ENCODE data around the gene NSD2.

Gene NSD2

DNA sequence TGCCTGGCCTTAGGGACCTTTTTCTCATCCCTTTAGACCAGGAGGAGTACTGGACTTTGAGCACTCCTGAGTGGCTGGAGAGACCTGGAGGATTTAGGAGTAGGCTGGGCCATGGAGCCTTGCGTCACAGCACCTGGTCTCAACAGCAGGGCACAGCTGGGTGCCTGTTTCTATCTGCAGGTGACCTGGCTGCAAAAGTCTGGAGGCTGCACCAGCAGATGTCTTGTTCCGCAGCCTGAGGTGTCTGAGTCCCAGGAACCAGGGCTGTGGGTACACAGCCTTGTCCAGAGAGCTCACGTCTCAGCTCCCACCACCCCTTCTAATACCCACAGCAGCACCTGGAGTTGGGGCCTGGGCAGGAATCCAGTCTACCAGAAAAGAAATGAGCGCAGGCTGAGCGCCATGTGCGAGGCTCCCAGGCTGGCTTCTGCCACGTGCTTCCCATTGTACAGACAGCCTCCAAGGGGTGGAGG lies 5.0 kb upstream of the NSD2 start:
- DNase-seq: peak; percentile 93

DNA sequence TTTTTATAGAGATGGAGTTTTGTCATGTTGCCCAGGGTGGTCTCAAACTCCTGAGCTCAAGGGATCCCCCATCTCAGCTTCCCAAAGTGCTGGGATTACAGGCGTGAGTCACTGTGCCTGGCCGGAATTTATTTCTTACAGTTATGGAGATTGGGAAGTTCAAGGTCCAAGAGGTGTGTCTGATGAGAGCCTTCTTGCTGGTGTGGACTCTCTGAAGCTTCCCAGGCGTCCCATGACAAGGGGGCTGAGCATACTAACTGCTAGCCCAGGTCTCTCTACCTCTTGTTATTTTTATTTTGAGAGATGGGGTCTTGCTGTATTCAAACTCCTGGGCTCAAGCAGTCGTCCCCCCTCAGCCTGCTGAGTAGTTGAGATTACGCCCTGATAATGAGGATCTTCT lies 2.9 kb upstream of the NSD2 start:
- no peak for DNase-seq

DNA sequence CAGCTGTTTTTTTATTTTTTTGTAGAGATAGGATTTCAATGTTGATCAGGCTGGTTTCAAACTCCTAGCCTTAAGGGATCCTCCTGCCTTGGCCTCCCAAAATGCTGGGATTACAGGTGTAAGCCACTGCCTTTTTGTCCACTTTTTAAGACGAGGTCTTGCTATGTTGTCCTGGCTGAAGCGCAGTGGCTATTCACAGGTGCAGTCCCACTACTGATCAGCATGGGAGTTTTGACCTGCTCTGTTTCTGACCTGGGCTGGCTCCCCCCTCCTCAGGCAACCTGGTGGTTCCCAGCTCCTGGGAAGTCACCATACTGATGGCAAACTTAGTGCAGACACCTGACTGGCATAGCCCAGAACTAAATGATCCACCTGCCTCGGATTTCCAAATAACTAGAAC lies 2.3 kb upstream of the NSD2 start:
- DNase-seq: no peak

DNA sequence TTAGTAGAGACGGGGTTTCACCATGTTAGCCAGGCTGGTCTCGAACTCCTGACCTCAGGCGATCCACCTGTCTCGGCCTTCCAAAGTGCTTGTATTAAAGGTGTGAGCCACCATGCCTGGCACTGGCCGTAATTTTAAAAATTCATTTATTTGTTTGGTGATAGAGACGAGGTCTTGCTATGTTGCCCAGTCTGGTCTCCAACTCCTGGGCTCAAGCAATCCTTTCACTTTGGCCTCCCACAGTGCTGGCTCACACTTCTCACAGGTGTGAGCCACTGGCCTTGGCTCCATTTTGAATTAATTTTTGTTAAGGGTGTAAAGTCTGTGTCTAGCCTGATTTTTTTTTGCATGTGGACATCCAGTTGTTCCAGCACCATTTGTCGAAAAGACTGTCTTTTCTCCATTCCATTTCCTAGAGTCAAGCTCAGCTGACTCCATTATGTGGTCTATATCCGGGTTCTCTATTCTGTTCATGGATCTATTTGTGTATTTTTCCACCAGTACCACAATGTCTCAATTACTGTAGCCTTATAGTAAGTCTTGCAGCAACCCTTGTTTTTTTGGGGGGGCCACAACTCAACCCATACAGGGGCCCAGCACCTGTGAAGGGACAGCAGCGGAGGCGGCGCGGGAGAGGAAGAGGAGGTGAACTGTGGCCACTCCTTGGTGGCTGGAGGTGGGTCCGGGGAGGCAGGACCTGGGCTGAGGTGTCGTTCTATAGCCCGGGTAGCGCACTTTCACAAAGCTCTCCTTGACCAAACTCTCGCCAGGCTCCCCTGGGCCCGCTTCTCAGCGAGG lies 1.5 kb upstream of the NSD2 start:
- no peak for DNase-seq

DNA sequence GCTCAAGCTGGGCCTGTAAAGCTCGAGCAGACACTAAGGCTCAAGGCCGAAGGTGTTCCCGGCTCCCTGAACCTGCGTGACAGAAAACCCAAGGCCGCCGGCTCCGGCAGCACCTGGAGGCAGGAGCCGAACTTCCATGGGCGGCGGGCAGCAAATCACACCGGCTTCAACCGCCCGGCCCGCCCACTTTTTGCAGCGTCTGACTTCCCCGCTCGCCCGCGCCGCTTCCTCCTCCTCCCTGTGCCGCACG lies 940 bp upstream of the NSD2 start:
- DNase-seq: peak; percentile 89

DNA sequence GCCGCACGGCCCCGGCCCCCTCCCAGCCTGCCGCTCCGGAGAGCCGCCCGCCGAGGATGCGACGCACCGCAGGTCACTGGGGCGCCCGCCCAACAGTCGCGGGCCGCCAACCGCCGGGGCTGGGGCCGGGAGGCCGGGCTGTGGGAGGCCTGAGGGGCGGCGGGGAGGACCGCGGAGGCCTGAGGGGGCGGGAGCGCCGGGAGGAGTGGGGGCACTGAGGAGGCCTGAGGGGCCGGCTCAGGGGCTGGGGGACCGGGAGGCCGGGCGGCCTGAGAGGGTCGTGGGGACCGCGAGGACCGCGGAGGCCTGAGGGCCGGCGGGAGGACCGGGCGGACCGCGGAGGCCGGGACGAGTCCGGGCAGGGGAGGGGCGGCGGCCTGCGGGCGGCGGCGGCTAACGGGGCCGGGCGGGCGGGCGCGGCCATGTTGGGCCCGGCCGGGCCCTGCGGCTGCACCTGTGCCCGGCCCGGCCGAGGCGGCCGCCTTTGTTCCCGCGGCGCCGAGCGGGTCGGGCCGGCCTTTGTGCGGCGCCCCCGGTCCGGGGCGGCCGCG lies 353 bp downstream of the NSD2 start:
- no peak for DNase-seq

DNA sequence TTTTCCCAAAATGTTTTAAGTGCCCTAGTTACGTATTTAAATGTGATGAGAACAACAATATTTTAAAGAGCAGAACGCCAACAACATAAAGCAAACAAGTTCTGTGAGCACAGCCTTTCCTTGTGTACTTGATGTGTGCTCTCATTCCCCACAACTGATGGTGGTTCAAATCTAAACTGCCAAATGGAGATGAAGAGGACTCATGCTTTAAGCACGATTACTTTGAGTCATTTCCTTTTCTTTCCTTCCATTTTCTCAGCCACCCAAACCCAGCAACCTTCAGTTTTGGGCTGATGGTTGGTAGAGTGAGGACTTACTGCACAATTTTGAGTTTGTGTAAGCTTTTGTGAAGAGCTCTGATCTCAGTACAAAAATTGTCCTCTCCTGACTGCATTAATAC lies 1.7 kb downstream of the NSD2 start:
- DNase-seq: peak; percentile 54

DNA sequence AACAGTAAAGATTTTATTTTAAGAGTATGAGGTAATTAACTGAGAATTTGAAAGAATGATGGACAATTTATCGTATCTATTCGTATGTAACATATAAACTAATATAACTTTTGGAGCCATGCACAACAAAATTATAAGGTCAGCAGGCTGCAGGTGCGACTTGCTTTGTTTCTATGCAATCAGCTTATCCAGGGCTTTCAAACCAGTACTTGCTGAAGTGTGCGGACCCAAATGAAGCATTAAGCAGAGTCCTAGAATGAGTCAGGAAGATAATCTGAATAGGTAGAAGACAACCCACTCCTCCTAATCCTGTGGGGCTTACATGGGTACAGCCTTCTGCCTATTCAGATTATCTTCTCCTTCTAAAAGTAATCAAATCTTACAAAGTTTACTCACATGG lies 2.1 kb downstream of the NSD2 start:
- no peak for DNase-seq

DNA sequence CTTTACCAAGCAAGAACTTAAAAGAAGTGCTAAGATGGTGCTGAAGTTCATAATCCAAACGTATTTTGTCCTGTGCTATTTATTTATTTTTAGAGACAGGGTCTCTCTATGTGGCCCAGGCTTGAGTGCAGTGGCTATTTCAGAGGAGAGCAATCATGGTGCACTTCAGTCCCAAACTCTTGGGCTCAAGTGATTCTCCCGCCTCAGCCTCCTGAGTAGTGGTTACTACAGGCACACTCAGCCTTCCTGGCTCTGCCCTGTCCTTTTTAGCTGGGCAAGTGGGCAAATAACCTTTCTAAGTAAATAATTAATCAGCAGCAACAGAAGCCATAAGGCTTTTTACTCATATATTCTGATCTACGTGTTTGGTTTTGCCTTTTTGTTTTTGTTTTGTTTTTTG lies 2.6 kb downstream of the NSD2 start:
- peak; percentile 32 for DNase-seq

DNA sequence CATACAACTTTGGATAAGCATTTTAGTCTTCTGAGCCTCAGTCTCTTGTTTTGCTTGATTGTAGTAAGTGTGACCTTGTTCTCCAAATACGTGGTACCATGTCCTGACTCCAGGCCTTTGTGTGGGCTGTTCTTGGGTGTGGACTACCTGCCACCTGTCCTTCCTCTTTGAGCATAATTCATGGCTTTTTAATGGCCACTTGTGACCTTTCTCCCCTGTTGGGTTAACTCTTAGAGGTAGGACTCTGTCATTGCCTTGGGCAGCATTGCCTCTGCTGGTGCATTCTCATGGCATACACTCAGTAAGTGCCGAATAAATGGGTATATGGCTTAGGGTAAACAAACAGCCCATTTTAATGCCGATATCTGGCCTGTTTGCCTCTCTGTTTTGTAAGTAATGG lies 3.0 kb downstream of the NSD2 start:
- DNase-seq: no peak

DNA sequence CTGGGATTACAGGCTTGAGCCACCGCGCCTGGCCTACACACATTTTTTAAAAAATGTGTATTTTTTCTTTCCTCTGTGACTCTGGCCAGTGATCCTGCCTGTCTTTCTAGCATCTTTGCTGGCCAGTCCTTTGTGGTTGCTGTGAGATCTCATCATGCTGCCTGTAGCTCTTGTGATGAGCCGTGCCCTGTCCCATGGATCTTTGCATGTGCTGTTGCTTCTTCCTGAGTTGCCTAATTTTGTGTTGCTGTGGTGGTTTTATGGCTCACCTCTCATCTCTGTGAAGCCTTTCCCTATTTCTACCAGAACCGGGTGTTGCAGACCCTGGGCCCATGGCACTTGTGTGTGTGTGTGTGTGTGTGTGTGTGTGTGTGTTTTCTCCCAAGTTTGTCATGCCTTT lies 8.3 kb downstream of the NSD2 start:
- DNase-seq: no peak

DNA sequence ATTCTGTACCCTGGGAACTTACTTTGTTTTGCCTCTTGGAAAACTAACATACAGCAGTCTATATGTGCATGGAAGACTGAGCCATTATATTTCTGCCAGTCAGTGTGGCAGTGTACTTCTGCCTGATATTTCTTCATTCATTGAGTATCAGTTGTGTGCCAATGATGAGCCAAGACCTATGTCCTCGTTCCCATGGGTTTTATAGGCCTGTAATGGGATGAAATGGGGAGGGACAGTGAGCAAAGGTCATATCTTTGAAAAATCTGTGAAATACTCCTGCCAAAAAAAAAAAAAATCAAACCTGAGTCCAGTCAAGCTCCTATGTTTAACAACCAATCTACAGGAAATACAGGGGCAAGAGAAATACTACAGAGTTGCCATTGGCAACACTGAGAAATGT lies 9.1 kb downstream of the NSD2 start:
- no peak for DNase-seq

DNA sequence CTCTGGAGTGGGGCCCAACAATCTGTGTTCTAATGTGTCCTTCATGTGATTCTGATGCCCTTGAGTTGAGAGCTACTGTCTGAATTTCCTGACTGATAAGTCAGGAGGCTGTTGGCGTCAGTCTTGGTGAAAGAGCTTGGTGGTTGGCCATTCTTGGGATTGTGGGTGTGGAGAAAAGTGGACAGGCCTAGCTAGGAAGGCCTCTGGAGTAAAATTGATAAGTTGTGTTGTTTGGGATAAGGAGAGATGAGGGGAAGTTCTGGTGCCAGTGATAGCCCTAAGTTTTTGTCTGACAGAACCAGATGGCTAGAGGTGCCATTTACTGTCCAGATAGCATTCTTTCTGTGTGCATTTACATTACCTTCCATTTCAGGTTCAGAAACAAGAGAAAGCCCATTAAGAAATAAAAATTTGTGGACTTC lies 11.7 kb downstream of the NSD2 start:
- DNase-seq: no peak

DNA sequence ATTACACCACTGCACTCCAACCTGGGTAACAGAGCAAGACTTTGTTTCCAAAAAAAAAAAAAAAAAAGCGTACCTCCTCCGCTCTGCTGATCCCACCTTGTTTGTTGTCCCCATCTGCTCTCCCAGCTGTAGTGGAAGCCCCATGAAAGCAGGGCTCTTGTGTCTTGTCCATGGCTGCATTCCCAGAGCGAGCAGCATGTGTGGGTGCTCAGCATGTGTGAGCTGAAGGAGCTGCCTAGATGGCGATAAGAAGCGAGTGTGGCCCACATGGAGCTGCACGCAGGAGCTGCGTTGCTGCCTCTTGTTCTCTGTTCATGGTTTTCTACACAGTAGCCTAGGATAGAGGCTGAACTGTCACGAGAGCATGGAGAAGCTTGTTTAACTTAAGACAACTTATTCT lies 12.4 kb downstream of the NSD2 start:
- DNase-seq: no peak

DNA sequence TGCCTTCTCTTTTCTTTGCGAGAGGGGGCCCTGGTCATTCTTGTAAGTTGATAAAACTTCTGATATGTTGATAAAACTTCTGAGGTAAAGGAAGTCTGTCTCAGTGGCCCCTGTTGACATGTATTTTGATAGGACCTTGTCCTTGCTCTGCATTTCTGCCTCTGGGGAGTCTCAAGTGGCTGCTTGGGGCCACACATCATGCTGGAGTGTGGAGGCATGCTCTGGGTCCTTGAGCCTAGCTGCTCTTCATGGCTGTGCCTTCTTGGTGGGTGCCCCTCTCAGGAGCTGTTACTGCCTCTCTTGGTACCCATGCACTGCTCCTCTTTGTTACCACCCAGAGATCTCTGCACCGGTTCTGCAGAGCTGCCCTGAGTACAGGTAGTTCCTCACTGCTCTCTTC lies 14.2 kb downstream of the NSD2 start:
- no peak for DNase-seq

DNA sequence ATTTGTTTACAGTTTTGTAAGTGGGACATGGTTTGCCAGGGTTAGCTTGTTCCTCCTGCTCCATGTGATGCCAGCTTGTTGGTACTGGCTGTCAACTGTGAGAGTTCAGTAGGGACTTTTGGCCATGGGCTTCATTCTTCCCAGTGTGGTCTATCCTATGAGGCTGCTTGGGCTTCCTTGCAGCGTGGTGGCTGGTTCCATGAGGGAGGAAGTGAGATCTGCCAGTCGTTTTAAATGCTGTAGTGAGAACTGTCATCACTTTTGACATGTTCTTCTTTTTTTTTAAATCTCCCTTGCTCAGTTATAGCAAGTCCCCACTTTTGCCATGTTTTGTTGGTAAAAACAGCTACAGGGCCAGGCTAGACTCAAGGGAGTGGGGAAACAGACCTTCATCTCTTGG lies 15.9 kb downstream of the NSD2 start:
- DNase-seq: no peak

DNA sequence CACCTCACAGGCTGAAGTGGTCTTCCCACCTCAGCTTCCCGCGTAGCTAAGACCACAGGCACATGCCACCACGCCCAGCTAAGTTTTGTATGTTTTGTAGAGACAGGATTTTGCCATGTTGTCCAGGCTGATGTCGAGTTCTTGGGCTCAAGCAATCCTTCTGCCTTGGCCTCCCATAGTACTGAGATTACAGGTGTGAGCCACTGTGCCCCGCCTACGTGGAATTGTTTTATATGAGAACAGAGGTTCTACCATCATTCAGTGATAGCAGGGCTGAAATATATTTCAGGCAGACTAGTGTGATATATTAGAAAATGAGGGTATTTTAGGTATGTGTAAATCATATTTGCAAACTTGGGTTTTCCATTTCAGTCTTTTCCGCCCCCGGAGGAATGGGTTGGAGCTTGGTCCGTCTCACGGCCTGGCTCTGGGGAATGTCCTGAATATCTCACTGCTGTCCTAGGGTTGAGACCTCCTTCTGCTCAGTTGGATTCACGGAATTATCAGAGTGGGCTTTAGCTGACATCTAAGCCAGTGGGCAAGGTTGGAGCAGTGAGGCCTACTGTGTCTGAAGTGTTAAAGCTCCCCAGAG lies 19.9 kb downstream of the NSD2 start:
- DNase-seq: no peak

DNA sequence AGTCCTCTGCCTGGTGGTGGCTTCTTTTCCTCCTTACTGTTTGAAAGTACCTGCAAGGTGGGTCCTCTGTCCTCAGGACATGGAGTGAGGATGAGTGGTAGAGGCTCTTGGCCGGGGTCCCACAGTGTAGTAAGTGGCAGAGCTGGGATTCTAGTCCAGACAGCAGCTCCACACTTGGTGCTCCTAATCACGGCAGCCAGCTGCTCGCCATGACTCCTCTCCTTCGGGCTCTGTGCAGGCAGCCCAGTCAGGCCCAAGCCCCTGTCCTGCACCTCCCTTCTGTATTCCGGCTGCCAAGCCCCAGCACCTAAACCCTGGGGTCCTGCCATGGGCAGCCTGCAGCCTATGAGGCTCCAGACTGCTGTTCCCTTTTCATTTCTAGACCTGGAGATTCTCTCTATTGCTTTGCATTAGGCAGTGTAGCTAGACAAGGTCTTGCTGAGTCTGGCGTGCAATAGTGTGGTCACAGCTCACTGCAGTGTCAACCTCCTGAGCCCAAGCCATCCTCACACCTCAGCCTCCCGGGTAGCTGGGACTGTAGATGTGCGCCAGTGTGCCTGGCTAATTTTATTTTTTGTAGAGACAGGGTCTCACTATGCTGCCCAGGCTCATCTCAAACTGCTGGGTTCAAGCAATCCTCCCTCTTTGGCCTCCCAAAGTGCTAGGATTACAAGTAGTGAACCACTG lies 24.9 kb downstream of the NSD2 start:
- no peak for DNase-seq

DNA sequence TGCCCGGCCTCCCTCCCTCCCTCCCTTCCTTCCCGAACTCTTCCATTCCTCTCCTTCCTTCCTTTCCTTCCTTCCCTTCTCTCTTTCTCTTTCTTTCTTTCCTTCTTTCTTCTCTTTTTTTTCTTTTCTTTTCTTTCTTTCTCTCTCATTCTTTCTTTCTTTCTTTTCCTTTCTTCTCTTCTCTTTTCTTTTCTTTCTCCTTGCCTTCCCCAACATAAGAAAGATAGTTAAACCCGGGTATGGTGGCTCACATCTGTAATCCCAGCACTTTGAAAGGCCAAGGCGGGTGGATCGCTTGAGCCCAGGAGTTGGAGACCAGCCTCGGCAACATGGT lies 25.4 kb downstream of the NSD2 start:
- DNase-seq: no peak

DNA sequence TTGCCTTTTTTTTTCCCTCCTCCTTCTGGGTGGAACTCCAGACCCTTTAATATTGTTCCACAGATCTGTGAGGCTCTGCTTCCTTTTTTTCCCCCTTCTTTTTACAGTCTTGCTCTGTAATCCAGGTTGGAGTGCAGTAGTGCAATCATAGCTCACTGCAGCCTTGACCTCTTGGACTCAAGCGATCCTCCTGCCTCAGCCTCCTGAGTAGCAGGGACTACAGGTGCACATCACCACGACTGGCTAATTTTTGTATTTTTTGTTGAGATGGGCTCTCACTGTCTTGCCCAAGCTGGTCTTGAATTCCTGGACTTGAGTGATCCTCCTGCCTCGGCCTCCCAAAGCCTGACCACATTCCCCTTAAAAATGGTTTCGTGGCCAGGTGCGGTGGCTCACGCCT lies 26.8 kb downstream of the NSD2 start:
- no peak for DNase-seq

DNA sequence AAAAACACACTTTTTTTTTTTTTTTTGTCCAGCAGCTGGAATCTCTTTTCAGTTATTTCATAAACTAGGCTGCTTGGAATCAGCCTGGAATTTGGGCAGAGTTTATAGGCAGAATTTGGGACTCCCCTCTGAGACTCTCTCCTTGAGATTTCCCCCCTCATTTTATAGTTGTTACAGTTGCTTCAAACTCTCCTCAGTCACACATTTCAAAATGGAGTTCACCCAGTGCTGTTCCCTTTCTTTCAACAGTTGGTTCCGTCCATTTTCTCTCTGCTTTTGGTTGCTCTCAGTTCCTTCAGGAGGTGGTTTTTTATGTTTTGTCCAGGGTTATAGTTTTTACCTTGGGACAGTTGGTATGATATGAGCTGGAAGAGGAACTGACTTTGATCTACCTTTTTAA lies 27.5 kb downstream of the NSD2 start:
- DNase-seq: no peak

DNA sequence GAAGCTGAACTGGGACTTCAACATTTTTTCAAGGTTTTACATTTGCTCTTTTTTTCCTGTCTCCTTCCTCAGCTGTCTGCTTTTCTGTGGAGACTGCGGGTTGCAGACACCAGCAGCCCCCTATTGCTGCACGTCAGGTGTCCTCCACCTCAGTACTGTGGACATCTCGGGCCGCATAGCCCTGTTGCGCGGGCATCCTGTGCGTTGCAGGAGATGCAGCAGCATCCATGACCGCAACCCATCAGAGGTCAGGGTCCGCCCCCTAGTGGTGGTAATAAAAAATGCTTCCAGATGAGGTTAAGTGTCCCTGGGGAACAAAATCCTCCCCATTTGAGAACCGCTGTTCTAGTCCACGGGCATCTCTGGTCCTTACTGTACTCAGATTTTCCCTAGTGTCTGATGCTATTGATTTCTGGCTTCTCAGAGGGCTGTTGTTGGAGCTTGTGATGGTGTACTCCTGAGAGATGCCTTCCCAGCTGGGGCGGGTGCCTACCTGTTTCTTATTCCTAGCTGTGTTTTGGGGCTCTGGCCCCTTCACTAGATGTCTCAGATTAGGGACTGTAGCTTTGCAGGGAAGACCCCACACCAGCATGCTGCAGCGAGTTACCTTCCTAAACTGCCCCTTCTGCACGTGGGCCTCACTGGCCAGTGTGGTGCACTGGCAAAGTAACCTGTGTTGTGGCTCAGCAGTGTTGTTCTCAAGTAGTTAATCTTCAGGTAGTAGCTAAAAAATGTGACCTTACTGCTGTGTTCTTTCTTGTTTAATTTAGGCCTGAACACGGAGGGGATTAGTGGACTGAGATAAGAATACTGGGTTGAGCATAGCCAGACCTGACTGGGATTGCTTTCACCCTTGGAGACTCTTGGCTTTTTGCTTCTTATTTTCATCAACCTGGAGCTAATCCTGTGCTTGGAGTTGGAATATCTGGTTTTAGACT lies 28.2 kb downstream of the NSD2 start:
- peak; percentile 89 for DNase-seq

DNA sequence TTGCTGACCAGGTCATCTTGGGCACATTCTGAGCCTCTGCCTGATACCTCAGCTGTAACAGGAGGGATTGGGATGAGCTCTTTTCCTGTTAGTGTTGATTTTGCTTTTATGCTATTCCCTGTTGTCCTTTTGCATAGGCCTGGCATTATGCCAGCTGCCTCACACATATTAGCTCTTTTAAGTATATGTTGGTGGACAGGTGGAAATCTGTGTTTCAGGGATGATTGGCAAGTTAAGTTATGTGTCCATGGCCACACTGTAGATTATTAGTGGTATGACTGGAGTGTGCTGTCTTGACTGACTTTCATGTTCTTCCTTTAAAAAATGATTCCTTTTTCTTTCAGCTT lies 28.9 kb downstream of the NSD2 start:
- DNase-seq: no peak
